ENCODE data around the gene PIGT.
A peak's percentile ranks its signal among the peaks of the same experiment; 100 is the strongest.

The PIGT gene

DNA sequence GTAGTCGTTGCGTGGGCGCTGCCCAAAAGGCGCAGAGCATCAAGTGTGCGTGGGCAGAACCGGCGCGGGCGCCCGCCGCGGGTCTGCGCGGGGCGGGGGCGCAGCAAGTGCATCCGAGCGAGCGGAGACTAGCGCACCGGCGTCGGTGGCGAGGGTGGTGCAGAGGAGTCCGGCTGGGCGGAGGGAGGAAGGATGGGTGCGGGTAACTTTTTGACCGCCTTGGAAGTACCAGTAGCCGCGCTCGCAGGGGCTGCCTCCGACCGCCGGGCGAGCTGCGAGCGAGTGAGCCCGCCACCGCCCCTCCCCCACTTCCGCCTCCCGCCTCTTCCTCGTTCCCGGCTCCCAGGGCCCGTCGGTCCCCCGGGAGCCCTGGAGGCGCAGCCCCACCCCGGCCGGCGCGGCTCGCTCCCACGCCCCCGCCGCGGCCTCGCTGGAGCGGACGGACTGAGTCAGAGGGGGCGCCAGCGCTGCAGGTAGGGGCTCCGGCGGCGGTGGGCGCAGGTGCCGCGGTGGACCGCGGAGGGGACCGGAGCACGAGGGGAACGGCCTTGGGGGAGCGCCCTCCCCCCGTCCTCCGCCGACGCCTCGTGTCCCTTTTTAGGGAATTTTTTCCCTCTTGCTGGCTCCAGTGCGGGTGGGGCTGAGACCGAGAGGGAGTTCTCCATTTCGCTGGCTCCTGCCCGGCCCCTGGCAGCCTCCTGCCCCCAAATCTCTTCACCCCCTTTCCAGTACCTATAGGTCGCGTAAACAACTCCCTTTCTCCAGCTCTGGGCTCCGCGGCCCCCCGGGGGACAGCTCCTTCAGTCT is 9.5 kb upstream of the PIGT start:
- H3K79me2 ChIP-seq (ENCODE audit: control insufficient read depth, insufficient read depth, low read length, poor library complexity): peaks cover 9% of the 10 kb centered on the region
- peaks cover 6 to 15% of the 10 kb centered on the region in 2 experiments for H3K4me1 ChIP-seq (ENCODE audit: control insufficient read depth in 1 of 2, insufficient read depth in 2 of 2, low read length in 2 of 2)
- peak overlapping the region; percentile 18 for H2BK120ac ChIP-seq (ENCODE audit: insufficient read depth, low read length, poor library complexity)
- peaks cover 6% of the 10 kb centered on the region for H3K79me1 ChIP-seq (ENCODE audit: low read length)
- peak overlapping the region; percentile 79 for H4K91ac ChIP-seq (ENCODE audit: low read depth, low read length)
- peak overlapping the region; percentile 64 for H3K9ac ChIP-seq (ENCODE audit: low read length)
- H3K36me3 ChIP-seq (ENCODE audit: control insufficient read depth in 1 of 2, insufficient read depth in 2 of 2, low read length in 2 of 2): peaks cover 4 to 5% of the 10 kb centered on the region in 2 experiments
- H2BK5ac ChIP-seq (ENCODE audit: low read depth, low read length, poor library complexity): no peak overlapping the region
- peak overlapping the region; percentile 75 for H2AFZ ChIP-seq (ENCODE audit: insufficient read depth, low read length, poor library complexity)
- H3K27me3 ChIP-seq (ENCODE audit: insufficient read depth, low read length): peaks cover 7% of the 10 kb centered on the region
- peak overlapping the region; percentile 39 for H3K4ac ChIP-seq (ENCODE audit: low read depth, low read length)
- H3K9me3 ChIP-seq (ENCODE audit: insufficient read depth, low read depth, low read length): no peaks in the 10 kb centered on the region
- peak overlapping the region; percentile 67 for H4K12ac ChIP-seq (ENCODE audit: low read depth, low read length)
- H3K4me3 ChIP-seq (ENCODE audit: low read depth, low read length): peak overlapping the region; percentile 76
- peak overlapping the region; percentile 72 for H3K18ac ChIP-seq (ENCODE audit: low read length)
- DNase-seq: peak in 1 of 2 donors; percentile 22
- peak overlapping the region; percentile 38 for H3K14ac ChIP-seq (ENCODE audit: low read length)
- H3K23ac ChIP-seq (ENCODE audit: low read length): no peak overlapping the region
- H4K8ac ChIP-seq (ENCODE audit: low read depth, low read length): peak overlapping the region; percentile 48
- H3K27ac ChIP-seq (ENCODE audit: low read depth, low read length): no peak overlapping the region
- peak overlapping the region; percentile 99 for H3K4me2 ChIP-seq (ENCODE audit: low read length)
- peak overlapping the region; percentile 23 for H2BK12ac ChIP-seq (ENCODE audit: low read length)
- H2AK5ac ChIP-seq (ENCODE audit: low read length): no peak overlapping the region
- no CpG with 5 or more reads among the region's 87 CpGs for WGBS (ENCODE audit: extremely low coverage, insufficient coverage, insufficient read length)

GRCh38 chr20:45407067-45407745 is 8.7 kb upstream of the PIGT start:
- Histone ChIP-seq H3K79me1 (ENCODE audit: low read length) (peaks cover 6% of the 10 kb centered on the region), H3K27me3 (ENCODE audit: insufficient read depth, low read length) (peaks cover 7% of the 10 kb centered on the region), H2AK5ac (ENCODE audit: low read length) (no peak overlapping the region), H3K79me2 (ENCODE audit: control insufficient read depth, insufficient read depth, low read length, poor library complexity) (peaks cover 9% of the 10 kb centered on the region), H3K4ac (ENCODE audit: low read depth, low read length) (no peak overlapping the region), H3K18ac (ENCODE audit: low read length) (no peak overlapping the region), H3K27ac (ENCODE audit: low read depth, low read length) (no peak overlapping the region), H3K36me3 (ENCODE audit: control insufficient read depth in 1 of 2, insufficient read depth in 2 of 2, low read length in 2 of 2) (peaks cover 4 to 5% of the 10 kb centered on the region in 2 experiments), H3K14ac (ENCODE audit: low read length) (peak overlapping the region; percentile 24), H4K12ac (ENCODE audit: low read depth, low read length) (peak overlapping the region; percentile 63), H2BK120ac (ENCODE audit: insufficient read depth, low read length, poor library complexity) (no peak overlapping the region), H2BK5ac (ENCODE audit: low read depth, low read length, poor library complexity) (no peak overlapping the region), H3K9ac (ENCODE audit: low read length) (peak overlapping the region; percentile 64), H4K91ac (ENCODE audit: low read depth, low read length) (peak overlapping the region; percentile 79), H3K4me3 (ENCODE audit: low read depth, low read length) (peak overlapping the region; percentile 76), H3K23ac (ENCODE audit: low read length) (no peak overlapping the region), H2AFZ (ENCODE audit: insufficient read depth, low read length, poor library complexity) (peak overlapping the region; percentile 75), H2BK12ac (ENCODE audit: low read length) (no peak overlapping the region), H3K4me2 (ENCODE audit: low read length) (peak overlapping the region; percentile 99), H3K4me1 (ENCODE audit: control insufficient read depth in 1 of 2, insufficient read depth in 2 of 2, low read length in 2 of 2) (peaks cover 6 to 15% of the 10 kb centered on the region in 2 experiments), H4K8ac (ENCODE audit: low read depth, low read length) (no peak overlapping the region), H3K9me3 (ENCODE audit: insufficient read depth, low read depth, low read length) (no peaks in the 10 kb centered on the region)
- WGBS (ENCODE audit: extremely low coverage, insufficient coverage, insufficient read length): no CpG with 5 or more reads among the region's 30 CpGs
- DNase-seq: no peak

- no peak within 1 kb of the TSS for H4K8ac ChIP-seq (ENCODE audit: low read depth, low read length)
- H2BK12ac ChIP-seq (ENCODE audit: low read length): no peak within 1 kb of the TSS
- H4K91ac ChIP-seq (ENCODE audit: low read depth, low read length): peak within 1 kb of the TSS; percentile 79
- peak within 1 kb of the TSS; percentile 99 for H3K4me2 ChIP-seq (ENCODE audit: low read length)
- no peak within 1 kb of the TSS for H3K27ac ChIP-seq (ENCODE audit: low read depth, low read length)
- H3K36me3 ChIP-seq (ENCODE audit: control insufficient read depth in 1 of 2, insufficient read depth in 2 of 2, low read length in 2 of 2): peaks cover 4 to 5% of the 10 kb centered on the region in 2 experiments
- H3K9me3 ChIP-seq (ENCODE audit: insufficient read depth, low read depth, low read length): no peaks in the 10 kb centered on the region
- H2AK5ac ChIP-seq (ENCODE audit: low read length): no peak within 1 kb of the TSS
- peaks cover 6 to 15% of the 10 kb centered on the region in 2 experiments for H3K4me1 ChIP-seq (ENCODE audit: control insufficient read depth in 1 of 2, insufficient read depth in 2 of 2, low read length in 2 of 2)
- no peak within 1 kb of the TSS for H2AFZ ChIP-seq (ENCODE audit: insufficient read depth, low read length, poor library complexity)
- peak within 1 kb of the TSS; percentile 76 for H3K4me3 ChIP-seq (ENCODE audit: low read depth, low read length)
- H3K9ac ChIP-seq (ENCODE audit: low read length): peak within 1 kb of the TSS; percentile 10
- peak in 1 of 2 donors; percentile 33 for DNase-seq
- H3K14ac ChIP-seq (ENCODE audit: low read length): no peak within 1 kb of the TSS
- no peak within 1 kb of the TSS for H3K4ac ChIP-seq (ENCODE audit: low read depth, low read length)
- no peak within 1 kb of the TSS for H2BK120ac ChIP-seq (ENCODE audit: insufficient read depth, low read length, poor library complexity)
- no CpG with 5 or more reads among the region's 21 CpGs for WGBS (ENCODE audit: extremely low coverage, insufficient coverage, insufficient read length)
- H3K79me2 ChIP-seq (ENCODE audit: control insufficient read depth, insufficient read depth, low read length, poor library complexity): peaks cover 9% of the 10 kb centered on the region
- H3K23ac ChIP-seq (ENCODE audit: low read length): no peak within 1 kb of the TSS
- no peak within 1 kb of the TSS for H4K12ac ChIP-seq (ENCODE audit: low read depth, low read length)
- H3K18ac ChIP-seq (ENCODE audit: low read length): no peak within 1 kb of the TSS
- peaks cover 7% of the 10 kb centered on the region for H3K27me3 ChIP-seq (ENCODE audit: insufficient read depth, low read length)
- peaks cover 6% of the 10 kb centered on the region for H3K79me1 ChIP-seq (ENCODE audit: low read length)
- no peak within 1 kb of the TSS for H2BK5ac ChIP-seq (ENCODE audit: low read depth, low read length, poor library complexity)
These were observed 7.9 kb upstream of the PIGT start, which contains the start of gene DBNDD2 for GRCh38 chr20:45407783-45408645. Gene DBNDD2, plus strand, starts transcription at chr20:45408289. Its CDS starts 179 bp downstream, at chr20:45408468.

GRCh38 chr20:45408646-45409213 is 7.2 kb upstream of the PIGT start:
- H3K14ac ChIP-seq (ENCODE audit: low read length): no peak overlapping the region
- no peak overlapping the region for H2BK5ac ChIP-seq (ENCODE audit: low read depth, low read length, poor library complexity)
- H3K18ac ChIP-seq (ENCODE audit: low read length): no peak overlapping the region
- no peak overlapping the region for H2AFZ ChIP-seq (ENCODE audit: insufficient read depth, low read length, poor library complexity)
- H2BK12ac ChIP-seq (ENCODE audit: low read length): no peak overlapping the region
- no peak overlapping the region for H3K4me2 ChIP-seq (ENCODE audit: low read length)
- H3K9ac ChIP-seq (ENCODE audit: low read length): no peak overlapping the region
- no peak overlapping the region for H3K23ac ChIP-seq (ENCODE audit: low read length)
- peaks cover 9% of the 10 kb centered on the region for H3K79me2 ChIP-seq (ENCODE audit: control insufficient read depth, insufficient read depth, low read length, poor library complexity)
- no peak overlapping the region for H4K12ac ChIP-seq (ENCODE audit: low read depth, low read length)
- no peak overlapping the region for H2AK5ac ChIP-seq (ENCODE audit: low read length)
- no peak overlapping the region for H3K4me3 ChIP-seq (ENCODE audit: low read depth, low read length)
- H2BK120ac ChIP-seq (ENCODE audit: insufficient read depth, low read length, poor library complexity): no peak overlapping the region
- peaks cover 4 to 5% of the 10 kb centered on the region in 2 experiments for H3K36me3 ChIP-seq (ENCODE audit: control insufficient read depth in 1 of 2, insufficient read depth in 2 of 2, low read length in 2 of 2)
- DNase-seq: peak in 1 of 2 donors; percentile 22
- H3K4me1 ChIP-seq (ENCODE audit: control insufficient read depth in 1 of 2, insufficient read depth in 2 of 2, low read length in 2 of 2): peaks cover 6 to 15% of the 10 kb centered on the region in 2 experiments
- no peak overlapping the region for H3K4ac ChIP-seq (ENCODE audit: low read depth, low read length)
- no CpG with 5 or more reads among the region's 7 CpGs for WGBS (ENCODE audit: extremely low coverage, insufficient coverage, insufficient read length)
- H3K27me3 ChIP-seq (ENCODE audit: insufficient read depth, low read length): peaks cover 7% of the 10 kb centered on the region
- no peaks in the 10 kb centered on the region for H3K9me3 ChIP-seq (ENCODE audit: insufficient read depth, low read depth, low read length)
- H4K91ac ChIP-seq (ENCODE audit: low read depth, low read length): no peak overlapping the region
- H4K8ac ChIP-seq (ENCODE audit: low read depth, low read length): no peak overlapping the region
- H3K79me1 ChIP-seq (ENCODE audit: low read length): peaks cover 6% of the 10 kb centered on the region
- H3K27ac ChIP-seq (ENCODE audit: low read depth, low read length): no peak overlapping the region
